HG02759 (cell line): Measurements from ENCODE around the gene NDST1.
"Not testable (repeated sequence)": the region's sequence is repeated elsewhere in the genome, so short reads cannot be mapped to it uniquely, and the experiment has no call there.

ENCODE experiments used
- ATAC-seq: cut with Tn5 transposase; IDR thresholded peaks from one replicate; pipeline ENCODE4 v1.9.1; 2021; ENCODE audit warnings: mild to moderate bottlenecking, moderate library complexity; ENCODE audit not compliant: unreplicated experiment

The NDST1 gene

DNA sequence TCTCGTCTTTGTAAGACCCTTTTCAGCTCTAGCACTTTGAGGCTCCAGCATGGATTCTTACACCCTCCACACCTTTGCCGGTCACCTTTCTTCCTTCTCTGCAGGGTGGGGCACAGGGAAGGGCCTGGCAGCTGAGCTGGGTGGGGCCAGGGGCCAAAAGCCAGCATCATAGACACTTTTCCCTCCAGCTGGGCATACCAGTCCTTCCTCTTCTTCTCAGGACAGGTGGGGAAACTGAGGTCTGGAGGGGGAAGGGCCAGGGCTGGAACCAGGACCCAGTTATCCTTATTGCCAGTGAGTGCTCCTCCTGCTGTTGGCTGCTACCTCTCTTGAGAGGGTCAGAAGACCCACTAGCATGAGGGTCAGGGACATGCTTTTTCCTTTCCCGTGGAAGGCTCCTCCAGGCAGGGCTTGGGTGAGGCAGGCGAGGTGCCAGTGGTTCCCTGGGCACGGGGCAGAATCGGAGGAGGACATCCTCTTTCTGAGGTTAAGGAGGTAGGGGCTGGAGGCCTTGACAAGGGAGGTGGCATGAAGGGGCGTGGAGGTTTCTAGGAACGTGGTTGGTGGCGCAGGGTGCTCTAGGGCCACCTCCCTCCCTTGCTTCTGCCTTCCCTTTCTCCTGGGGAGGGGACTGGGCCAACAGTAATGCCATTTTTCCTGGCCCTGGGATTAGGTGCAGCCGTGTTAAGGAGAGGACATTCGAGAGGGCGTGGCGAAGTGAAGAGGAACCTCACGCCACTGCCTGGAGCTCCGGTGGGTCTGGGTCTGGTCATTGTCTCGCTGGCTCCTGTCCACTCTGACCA is at the start of gene NDST1:
TSS of gene NDST1 (plus strand) at position 658 of the 803 bp plus-strand sequence. CDS start 13,124 bp downstream, outside the sequence.
- no peak for ATAC-seq

DNA sequence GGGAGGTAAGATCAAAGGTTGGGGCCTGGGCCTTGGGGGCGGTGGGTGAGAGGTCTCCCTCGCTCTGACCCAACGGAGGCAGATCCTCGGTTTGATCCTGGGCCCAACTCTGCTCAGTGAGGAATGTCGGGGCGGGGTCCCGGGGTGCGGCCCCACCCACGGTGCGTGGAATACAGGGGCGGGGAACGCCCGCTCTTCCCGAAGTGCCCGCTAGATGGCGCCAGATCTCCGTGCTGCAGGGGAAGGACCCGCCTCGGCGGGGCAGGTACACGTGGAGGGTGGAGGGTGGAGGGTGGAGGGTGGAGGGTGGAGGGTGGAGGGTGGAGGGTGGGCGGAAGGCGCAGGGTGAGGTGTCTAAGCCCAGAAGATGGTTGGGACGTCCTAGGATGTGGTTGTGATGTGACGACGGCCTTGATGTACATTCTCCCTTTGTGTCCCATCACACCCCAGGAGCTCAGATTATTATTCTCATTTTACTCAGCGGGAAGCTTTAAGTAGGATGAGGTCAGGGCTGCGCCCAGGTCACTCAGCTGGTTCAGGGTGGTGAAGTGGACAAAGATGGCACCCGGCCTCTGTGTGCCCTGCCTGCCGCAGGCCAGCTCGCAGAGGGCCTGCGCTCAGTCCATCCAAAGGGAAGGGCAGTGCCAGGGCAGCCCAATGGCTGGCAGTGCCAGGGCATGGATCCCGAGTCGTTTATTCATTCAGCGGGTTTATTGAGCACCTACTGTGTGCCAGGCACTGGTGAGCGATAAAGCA is 49.0 kb upstream of the NDST1 start:
- ATAC-seq: peak; percentile 83

GRCh38 chr5:150460781-150461180 is 47.1 kb upstream of the NDST1 start:
- peak; percentile 21 for ATAC-seq

- ATAC-seq: peak; percentile 82
Observed at GRCh38 chr5:150461231-150461630, 46.7 kb upstream of the NDST1 start.

GRCh38 chr5:150464554-150465012 is 43.3 kb upstream of the NDST1 start:
- ATAC-seq: no peak

DNA sequence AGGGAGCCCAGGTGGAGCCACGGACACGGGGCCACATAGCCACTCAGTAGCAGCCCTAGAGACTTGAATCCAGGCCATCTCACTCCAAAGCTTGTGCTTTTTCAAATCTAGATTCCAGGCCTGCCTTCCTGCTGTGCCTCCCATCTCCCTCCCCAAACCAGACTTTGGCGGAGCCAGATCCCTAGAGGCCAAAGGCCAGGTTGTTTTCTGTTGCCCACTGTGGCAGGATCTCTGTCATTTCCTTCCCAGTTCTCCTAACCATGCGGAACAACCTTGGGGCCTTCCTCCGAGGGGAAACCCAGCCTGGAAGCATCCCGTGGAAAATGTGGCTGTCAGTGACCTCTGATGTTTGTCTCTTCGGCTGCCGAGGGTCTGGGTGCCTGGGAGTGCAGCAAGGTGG is 42.0 kb upstream of the NDST1 start:
- ATAC-seq: no peak

DNA sequence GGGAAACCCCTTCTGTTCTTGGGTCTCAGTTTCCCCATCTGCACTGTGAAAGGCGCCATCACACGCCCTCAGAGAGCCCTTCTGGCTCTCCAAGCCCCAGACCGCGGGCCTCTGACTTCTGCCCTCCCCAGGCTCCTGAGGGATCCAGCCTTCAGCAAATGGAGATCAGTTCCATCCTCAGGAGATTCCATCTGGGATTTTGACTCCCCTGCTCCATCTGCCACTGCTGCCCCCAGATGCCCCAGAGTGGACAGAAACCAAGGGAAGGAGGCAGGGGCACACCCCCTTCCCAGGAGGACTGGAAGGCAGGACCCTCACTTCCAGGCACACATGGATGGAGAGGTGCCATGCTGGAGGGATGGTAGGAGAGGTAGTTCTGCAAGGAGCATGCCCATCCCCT is 39.7 kb upstream of the NDST1 start:
- ATAC-seq: no peak

DNA sequence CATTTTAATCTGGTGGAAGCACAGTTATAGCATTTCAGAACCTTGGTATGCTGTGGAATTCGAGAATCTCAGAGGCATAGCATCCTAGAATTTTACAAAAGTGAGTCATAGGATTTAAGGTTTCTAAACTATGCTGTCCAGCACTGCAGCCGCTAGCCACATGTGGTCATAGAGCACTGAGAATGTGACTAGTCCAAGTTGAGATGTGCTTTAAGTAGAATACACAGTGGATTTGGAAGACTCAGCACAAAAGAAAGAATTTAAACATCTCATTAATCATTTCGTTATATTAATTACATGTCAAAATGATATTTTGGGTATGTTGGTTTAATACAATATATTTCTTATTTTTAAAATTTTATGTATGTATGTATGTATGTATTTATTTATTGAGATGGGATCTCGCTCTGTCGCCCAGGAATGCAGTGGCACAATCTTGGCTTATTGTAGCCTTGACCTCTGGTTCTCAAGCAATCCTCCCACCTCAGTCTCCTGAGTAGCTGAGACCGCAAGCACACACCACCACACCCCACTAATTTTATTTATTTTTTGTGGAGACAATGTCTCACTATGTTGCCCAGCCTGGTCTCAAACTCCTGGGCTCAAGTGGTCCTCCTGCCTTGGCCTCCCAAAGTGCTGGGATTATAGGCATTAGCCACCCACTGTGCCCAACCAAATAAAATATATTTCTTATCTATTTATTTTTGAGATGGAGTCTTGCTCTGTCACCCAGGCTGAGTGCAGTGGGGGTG is 38.0 kb upstream of the NDST1 start:
- no peak for ATAC-seq

DNA sequence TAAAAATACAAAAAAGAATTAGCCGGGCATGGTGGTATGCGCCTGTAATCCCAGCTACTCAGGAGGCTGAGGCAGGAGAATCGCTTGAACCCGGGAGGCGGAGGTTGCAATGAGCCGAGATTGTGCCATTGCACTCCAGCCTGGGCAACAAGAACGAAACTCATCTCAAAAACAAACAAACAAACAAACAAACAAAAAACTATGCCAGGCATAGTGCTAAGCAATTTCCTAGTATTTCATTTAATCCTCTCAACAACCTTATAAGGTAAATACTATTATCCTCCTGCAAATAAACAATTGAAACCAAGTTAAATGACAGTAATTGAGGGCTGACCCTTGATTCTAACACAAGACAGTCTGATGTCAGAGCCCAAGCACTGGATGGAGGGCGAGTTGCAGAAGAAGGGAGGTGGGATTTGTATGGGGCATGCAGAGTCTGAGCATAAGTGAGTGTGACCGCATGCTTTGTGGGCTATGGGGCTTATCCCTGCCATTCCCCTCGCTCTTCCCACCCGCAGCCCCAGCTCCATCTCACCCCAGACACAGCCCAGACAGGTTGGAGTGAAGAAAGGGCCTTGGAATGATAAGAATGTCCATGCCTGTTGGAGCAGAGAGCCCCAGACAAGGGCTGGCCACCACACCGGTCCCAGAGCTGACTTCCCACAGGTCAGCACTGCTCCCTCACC is 34.1 kb upstream of the NDST1 start:
- no peak for ATAC-seq

GRCh38 chr5:150476568-150476967 is 31.4 kb upstream of the NDST1 start:
- ATAC-seq: not testable (repeated sequence)

- ATAC-seq: no peak
Observed at GRCh38 chr5:150479416-150479815, 28.5 kb upstream of the NDST1 start.

- ATAC-seq: no peak
Observed at GRCh38 chr5:150481708-150481965, 26.3 kb upstream of the NDST1 start.

DNA sequence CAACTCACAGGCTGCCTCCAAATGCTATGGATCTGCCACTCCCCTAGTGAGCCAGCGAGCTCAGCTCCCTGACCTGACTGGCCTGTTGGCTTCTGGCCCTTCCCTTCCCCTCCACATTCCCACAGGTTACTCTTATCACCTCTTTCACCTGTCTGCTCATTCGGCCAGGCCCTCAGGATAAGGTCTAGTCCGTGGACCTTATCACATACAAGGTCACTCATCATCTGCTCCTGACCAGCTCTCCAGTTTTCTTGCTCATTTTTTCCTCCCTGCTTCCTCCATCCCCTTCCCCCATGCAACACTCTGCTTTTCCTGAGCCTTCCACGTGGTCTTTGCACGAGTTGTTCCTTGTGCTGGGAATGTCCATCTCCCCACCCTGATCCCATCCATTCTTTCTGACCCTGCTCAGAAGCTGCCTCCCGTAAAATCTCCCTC is 25.9 kb upstream of the NDST1 start:
- no peak for ATAC-seq

DNA sequence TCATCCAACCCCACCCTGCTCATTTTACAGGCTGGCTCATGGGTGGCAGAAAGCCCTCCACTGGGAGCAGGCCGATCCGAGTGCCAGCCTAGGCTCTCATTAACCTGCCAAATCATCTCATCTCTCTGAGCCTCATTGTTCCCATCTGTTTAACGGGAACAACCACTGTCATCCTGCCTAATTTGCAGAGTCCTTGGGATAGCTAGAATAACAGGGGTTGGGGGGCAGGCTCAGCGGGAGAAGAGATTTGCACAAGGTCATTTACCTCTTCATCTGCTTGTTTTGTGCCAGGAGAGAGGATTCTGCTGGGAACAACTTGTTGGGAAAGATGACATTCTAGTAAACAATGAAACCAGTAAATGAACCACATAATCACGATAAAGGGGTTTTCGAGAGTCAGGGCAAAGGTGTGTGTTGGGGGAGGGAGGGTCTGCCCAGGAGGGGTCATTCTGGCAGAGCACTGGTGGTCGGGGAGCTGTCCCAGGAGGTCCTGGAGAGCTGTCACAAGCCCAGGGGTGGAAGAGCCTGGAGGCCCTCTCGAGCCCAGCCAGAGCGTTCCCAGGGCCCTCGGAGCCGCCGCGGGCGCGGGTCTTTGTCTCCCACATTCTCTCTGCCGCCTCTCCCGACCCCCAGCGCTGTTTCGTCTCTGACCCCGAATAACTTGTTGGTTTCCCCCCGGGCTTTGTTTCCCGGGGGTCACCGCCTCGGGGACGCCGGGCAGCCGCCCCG is 22.8 kb upstream of the NDST1 start:
- ATAC-seq: no peak

GRCh38 chr5:150485693-150486401 is 22.1 kb upstream of the NDST1 start:
- peak; percentile 31 for ATAC-seq

DNA sequence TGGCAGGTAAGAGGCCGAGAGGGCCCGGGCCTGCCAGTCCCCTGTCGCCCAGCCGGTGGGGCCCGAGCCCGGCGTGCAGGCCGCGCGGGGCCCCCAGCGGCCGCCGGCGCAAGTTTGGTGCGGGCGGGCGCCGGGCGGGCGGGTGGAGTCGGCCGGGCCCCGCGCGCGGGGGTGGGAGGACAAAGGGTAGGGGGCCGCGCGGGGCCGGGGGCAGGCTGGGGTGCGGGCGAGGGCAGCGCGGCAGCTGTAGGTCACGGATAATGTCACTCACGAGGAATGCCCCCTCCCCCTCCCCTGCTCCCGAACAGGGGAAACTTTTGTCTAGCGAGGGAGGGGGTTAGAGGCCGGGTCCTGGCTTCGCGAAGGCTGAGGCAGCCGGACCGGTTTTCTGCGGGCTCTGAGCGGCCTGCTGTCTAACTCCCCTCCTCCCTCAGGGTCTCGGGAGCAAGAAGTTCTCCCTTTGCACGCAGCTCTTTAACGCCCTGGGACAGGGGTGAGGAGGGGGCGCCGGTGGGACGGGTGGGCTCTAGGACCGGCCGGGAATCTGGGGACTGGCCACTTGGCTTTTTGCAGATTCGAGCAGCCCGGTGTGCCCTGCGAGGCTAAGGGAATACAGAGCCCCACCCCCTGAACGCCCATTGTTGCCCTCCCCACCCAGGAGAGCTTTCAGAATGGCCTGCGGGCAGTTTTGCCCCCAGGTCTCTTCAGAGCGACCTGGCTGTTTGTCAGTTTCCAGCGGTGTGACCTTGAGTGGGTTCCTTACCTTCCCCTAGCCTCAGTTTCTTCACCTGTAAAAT is 21.3 kb upstream of the NDST1 start:
- peak; percentile 30 for ATAC-seq

GRCh38 chr5:150487199-150488061 is 20.5 kb upstream of the NDST1 start:
- ATAC-seq: no peak
